SK-N-MC (cell line): ENCODE measurements around the gene AQP11.

ENCODE experiments used
- EZH2 ChIP-seq: fragments of 200-600 bp; sonication (generic); IDR thresholded peaks from one replicate; pipeline ENCODE4 v1.6.1; 2017; ENCODE audit warnings: antibody characterized with exemption
- FOXP2 ChIP-seq: optimal IDR thresholded peaks from 2 replicates; pipeline ENCODE3; 2011; ENCODE audit warnings: mild to moderate bottlenecking, moderate library complexity; ENCODE audit not compliant: insufficient read depth; ENCODE audit errors: extremely low read length, control extremely low read depth
- POLR2AphosphoS5 ChIP-seq: IDR thresholded peaks from 2 replicates; pipeline ENCODE4 v1.6.1; 2012; ENCODE audit warnings: mild to moderate bottlenecking, low read depth, low read length, borderline replicate concordance

DNA sequence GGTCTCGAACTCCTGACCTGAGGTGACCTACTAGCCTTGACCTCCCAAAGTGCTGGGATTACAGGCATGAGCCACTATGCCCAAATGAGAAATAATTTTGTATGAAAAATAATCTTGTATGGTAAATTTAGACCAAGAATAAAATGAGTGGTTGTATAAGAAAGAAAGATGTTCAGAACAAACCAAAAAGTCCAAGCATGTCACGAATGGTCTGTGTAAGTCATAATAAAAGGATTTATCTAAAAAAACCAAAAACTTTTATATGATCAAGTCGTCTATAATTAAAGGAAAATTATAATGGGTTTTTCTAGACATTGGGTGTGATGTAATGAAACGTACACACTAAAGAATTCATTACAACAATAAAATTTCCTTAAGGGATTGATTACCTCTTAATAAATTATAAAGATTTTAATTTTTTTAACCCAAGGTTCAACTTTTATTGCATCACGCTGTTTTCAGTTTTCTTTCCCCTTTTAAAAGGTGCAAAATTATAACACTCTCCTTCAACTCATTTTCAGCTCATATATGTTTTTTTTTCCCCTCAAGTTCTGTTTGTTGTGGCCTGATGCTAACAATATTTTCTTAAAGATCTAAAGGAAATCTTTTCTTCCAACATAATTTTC, 8.9 kb upstream of the AQP11 start:
- no peak for TF ChIP-seq EZH2
- TF ChIP-seq FOXP2 = no peak
- no peak for TF ChIP-seq POLR2AphosphoS5
